Right lobe of liver (tissue), 4 donors: ENCODE data around the gene VEGFA.

Experiments
- POLR2A ChIP-seq: fragments of 450-650 bp; IDR thresholded peaks from one replicate; pipeline ENCODE4 v1.6.1; 2017; ENCODE audit warnings: antibody characterized with exemption, mild to moderate bottlenecking
- TF ChIP-seq, protein P1 (sequence below), 4 donors: fragments of 200-600 bp in 3 of 4; fragments of 450-650 bp in 1 of 4; IDR thresholded peaks; one replicate each; pipeline versions ENCODE4 v1.5.1 to v1.8.0; 2016 to 2022; ENCODE audit warnings: antibody characterized with exemption in 4 of 4, mild to moderate bottlenecking in 2 of 4
- donor health status: DM: no; HTN: no; CAD: no.
- donor health status: DM: no; HTN: no; CAD: no.
- donor health status: DM: no; HTN: yes; CAD: no.

DNA sequence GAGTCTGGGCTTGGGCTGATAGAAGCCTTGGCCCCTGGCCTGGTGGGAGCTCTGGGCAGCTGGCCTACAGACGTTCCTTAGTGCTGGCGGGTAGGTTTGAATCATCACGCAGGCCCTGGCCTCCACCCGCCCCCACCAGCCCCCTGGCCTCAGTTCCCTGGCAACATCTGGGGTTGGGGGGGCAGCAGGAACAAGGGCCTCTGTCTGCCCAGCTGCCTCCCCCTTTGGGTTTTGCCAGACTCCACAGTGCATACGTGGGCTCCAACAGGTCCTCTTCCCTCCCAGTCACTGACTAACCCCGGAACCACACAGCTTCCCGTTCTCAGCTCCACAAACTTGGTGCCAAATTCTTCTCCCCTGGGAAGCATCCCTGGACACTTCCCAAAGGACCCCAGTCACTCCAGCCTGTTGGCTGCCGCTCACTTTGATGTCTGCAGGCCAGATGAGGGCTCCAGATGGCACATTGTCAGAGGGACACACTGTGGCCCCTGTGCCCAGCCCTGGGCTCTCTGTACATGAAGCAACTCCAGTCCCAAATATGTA, 957 bp upstream of the VEGFA start:
- TF ChIP-seq, protein P1, sequence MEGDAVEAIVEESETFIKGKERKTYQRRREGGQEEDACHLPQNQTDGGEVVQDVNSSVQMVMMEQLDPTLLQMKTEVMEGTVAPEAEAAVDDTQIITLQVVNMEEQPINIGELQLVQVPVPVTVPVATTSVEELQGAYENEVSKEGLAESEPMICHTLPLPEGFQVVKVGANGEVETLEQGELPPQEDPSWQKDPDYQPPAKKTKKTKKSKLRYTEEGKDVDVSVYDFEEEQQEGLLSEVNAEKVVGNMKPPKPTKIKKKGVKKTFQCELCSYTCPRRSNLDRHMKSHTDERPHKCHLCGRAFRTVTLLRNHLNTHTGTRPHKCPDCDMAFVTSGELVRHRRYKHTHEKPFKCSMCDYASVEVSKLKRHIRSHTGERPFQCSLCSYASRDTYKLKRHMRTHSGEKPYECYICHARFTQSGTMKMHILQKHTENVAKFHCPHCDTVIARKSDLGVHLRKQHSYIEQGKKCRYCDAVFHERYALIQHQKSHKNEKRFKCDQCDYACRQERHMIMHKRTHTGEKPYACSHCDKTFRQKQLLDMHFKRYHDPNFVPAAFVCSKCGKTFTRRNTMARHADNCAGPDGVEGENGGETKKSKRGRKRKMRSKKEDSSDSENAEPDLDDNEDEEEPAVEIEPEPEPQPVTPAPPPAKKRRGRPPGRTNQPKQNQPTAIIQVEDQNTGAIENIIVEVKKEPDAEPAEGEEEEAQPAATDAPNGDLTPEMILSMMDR (IDR thresholded peaks at IDR 0.05) = no peak
- TF ChIP-seq POLR2A = no peak
